ENCODE data around the gene CCNK. TPM values are rescaled to one million over a fixed set of nuclear protein-coding genes. Genes with fewer than 3 reads are reported as not detected.
A peak's percentile ranks its signal among the peaks of the same experiment; 100 is the strongest.

CCNK gene
- total and polyA plus RNA-seq, 2 of the 13 experiments (the other 11 are each of a cell fraction or from before 2014, with no cell fraction given) = 4.9 to 9.7 TPM

GRCh38 chr14:99524804-99525698 lies 43.8 kb downstream of the CCNK start:
- ATAC-seq (peak; percentile 41), FAIRE-seq (no peak), DNase-seq (ENCODE audit: low spot score) (no peak)
- intact Hi-C loops (cut with micrococcal nuclease; ENCODE audit: unreplicated experiment) (no loop called here), in situ Hi-C loops (cut with HindIII; ENCODE audit: extremely low pct_ligation_motif_present, low pct_unique_long_range_greater_than_20kb) (loop anchor here (5.0 to 10.0 kb wide), 2 partner anchors 107 to 360 kb away; no protein-coding TSS in a partner anchor)
- Histone ChIP-seq H3K4me3 (replicated peaks in 1 of 3; ENCODE audit: insufficient read depth in 1 of 3, low read depth in 2 of 3, low read length in 3 of 3) (no peak overlapping the region), H4K20me1 (ENCODE audit: insufficient read depth, low read length) (peaks cover 8% of the 10 kb centered on the region; the same call in 1 of the 2 replicates), H3K79me2 (ENCODE audit: insufficient read depth, low read length) (peaks cover 9% of the 10 kb centered on the region), H3K36me3 (replicated peaks in 1 of 2; ENCODE audit: control insufficient read depth in 1 of 2, insufficient read depth in 2 of 2, low read length in 2 of 2) (peaks cover 7 to 30% of the 10 kb centered on the region in 2 experiments; a peak in 4 of 5 replicates), H3K4me2 (ENCODE audit: low read depth, low read length) (no peak overlapping the region), H3K27ac (ENCODE audit: extremely low read length, insufficient read depth, low read length) (no peak overlapping the region), H3K9me3 (ENCODE audit: low read length) (no peaks in the 10 kb centered on the region), H2AFZ (ENCODE audit: low read length) (no peak overlapping the region), H3K27me3 (ENCODE audit: control insufficient read depth in 1 of 2, insufficient read depth in 2 of 2, low read length in 2 of 2) (no peaks in the 10 kb centered on the region), H3K9ac (ENCODE audit: insufficient read depth, low read depth, low read length) (no peak overlapping the region), H3K4me1 (ENCODE audit: insufficient read depth, low read length) (peaks cover 21% of the 10 kb centered on the region)
- BruUV-seq (replicated peaks) = no TSS peak
- CTCF ChIA-PET (ENCODE audit: low intra/inter-chr PET ratio, low total read pairs) = interaction anchor here (1.2 kb wide), 1 partner anchor 103 kb away, joined by 4 read pairs; no protein-coding TSS in a partner anchor
- POLR2A ChIA-PET = interaction anchor here (0.8 to 1.1 kb wide), 2 partner anchors 28 to 30 kb away, joined by 3 to 4 read pairs; no protein-coding TSS in a partner anchor
- 86% methylated on average over 11 of the region's 17 CpGs for WGBS (ENCODE audit: low lambda C conversion rate)
- no peak for TF ChIP-seq TP53 (CRISPR knock-in tag; conservative IDR thresholded peaks at IDR 0.05)
- TF ChIP-seq TEAD2 (CRISPR knock-in tag; IDR thresholded peaks at IDR 0.05) = no peak
- no peak for TF ChIP-seq ZNF614 (CRISPR knock-in tag; IDR thresholded peaks at IDR 0.05; ENCODE audit: borderline replicate concordance)
- no peak for TF ChIP-seq ZNF607 (CRISPR knock-in tag; IDR thresholded peaks at IDR 0.05; ENCODE audit: borderline replicate concordance)
- no peak for TF ChIP-seq THAP7 (CRISPR knock-in tag; IDR thresholded peaks at IDR 0.05)
- TF ChIP-seq SNAPC5 (CRISPR knock-in tag; IDR thresholded peaks at IDR 0.05; ENCODE audit: borderline replicate concordance) = no peak
- TF ChIP-seq TFDP2 (CRISPR knock-in tag; IDR thresholded peaks at IDR 0.05) = no peak
- no peak for TF ChIP-seq PAX8 (CRISPR knock-in tag; IDR thresholded peaks at IDR 0.05; ENCODE audit: borderline replicate concordance)
- peak; percentile 61 for TF ChIP-seq STAG1 (CRISPR knock-in tag; IDR thresholded peaks at IDR 0.05)
- TF ChIP-seq ZFP36L1 (CRISPR knock-in tag; IDR thresholded peaks at IDR 0.05) = no peak
- TF ChIP-seq RNF2 (conservative IDR thresholded peaks at IDR 0.05; ENCODE audit: low read depth) = no peak
- TF ChIP-seq, protein P1, sequence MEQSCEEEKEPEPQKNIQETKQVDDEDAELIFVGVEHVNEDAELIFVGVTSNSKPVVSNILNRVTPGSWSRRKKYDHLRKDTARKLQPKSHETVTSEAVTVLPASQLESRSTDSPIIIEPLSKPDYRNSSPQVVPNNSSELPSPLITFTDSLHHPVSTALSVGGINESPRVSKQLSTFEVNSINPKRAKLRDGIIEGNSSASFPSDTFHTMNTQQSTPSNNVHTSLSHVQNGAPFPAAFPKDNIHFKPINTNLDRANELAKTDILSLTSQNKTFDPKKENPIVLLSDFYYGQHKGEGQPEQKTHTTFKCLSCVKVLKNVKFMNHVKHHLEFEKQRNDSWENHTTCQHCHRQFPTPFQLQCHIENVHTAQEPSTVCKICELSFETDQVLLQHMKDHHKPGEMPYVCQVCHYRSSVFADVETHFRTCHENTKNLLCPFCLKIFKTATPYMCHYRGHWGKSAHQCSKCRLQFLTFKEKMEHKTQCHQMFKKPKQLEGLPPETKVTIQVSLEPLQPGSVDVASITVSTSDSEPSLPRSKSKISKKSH (CRISPR knock-in tag; IDR thresholded peaks at IDR 0.05; ENCODE audit: borderline replicate concordance) = no peak
- TF ChIP-seq ZNF850 (CRISPR knock-in tag; conservative IDR thresholded peaks at IDR 0.05) = no peak
- TF ChIP-seq, protein P2, sequence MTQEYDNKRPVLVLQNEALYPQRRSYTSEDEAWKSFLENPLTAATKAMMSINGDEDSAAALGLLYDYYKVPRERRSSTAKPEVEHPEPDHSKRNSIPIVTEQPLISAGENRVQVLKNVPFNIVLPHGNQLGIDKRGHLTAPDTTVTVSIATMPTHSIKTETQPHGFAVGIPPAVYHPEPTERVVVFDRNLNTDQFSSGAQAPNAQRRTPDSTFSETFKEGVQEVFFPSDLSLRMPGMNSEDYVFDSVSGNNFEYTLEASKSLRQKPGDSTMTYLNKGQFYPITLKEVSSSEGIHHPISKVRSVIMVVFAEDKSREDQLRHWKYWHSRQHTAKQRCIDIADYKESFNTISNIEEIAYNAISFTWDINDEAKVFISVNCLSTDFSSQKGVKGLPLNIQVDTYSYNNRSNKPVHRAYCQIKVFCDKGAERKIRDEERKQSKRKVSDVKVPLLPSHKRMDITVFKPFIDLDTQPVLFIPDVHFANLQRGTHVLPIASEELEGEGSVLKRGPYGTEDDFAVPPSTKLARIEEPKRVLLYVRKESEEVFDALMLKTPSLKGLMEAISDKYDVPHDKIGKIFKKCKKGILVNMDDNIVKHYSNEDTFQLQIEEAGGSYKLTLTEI (CRISPR knock-in tag; conservative IDR thresholded peaks at IDR 0.05) = no peak
- TF ChIP-seq SIN3A (IDR thresholded peaks at IDR 0.05; ENCODE audit: borderline replicate concordance, low read depth, low read length) = no peak
- TF ChIP-seq SMC3 (IDR thresholded peaks at IDR 0.05; ENCODE audit: low read length) = no peak
- TF ChIP-seq, protein P3, sequence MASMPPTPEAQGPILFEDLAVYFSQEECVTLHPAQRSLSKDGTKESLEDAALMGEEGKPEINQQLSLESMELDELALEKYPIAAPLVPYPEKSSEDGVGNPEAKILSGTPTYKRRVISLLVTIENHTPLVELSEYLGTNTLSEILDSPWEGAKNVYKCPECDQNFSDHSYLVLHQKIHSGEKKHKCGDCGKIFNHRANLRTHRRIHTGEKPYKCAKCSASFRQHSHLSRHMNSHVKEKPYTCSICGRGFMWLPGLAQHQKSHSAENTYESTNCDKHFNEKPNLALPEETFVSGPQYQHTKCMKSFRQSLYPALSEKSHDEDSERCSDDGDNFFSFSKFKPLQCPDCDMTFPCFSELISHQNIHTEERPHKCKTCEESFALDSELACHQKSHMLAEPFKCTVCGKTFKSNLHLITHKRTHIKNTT (CRISPR knock-in tag; IDR thresholded peaks at IDR 0.05) = no peak

Data from HepG2 (cell line).